ENCODE data around the gene IL1F10.

The IL1F10 gene

GRCh38 chr2:113077921-113078320 lies 10.2 kb downstream of the IL1F10 start:
- no peaks in the 10 kb centered on the region for H3K4me1 ChIP-seq (ENCODE audit: insufficient read depth, low read length)
- H3K36me3 ChIP-seq (ENCODE audit: insufficient read depth, low read length): no peaks in the 10 kb centered on the region
- H3K4me3 ChIP-seq (ENCODE audit: low read length): no peak overlapping the region
- no peak overlapping the region for H2AFZ ChIP-seq (ENCODE audit: low read depth, low read length)
- no peaks in the 10 kb centered on the region for H3K9me3 ChIP-seq (ENCODE audit: low read length)
- peaks cover 5% of the 10 kb centered on the region for H3K27me3 ChIP-seq (ENCODE audit: insufficient read depth, low read length)

- Histone ChIP-seq H3K9me3 (ENCODE audit: low read length) (no peaks in the 10 kb centered on the region), H3K36me3 (ENCODE audit: insufficient read depth, low read length) (no peaks in the 10 kb centered on the region), H3K4me1 (ENCODE audit: insufficient read depth, low read length) (no peaks in the 10 kb centered on the region), H3K27me3 (ENCODE audit: insufficient read depth, low read length) (peaks cover 5% of the 10 kb centered on the region), H2AFZ (ENCODE audit: low read depth, low read length) (no peak overlapping the region), H3K4me3 (ENCODE audit: low read length) (no peak overlapping the region)
Measured at GRCh38 chr2:113078350-113078839, 10.6 kb downstream of the IL1F10 start.

GRCh38 chr2:113079131-113079530 lies 11.4 kb downstream of the IL1F10 start:
- Histone ChIP-seq H2AFZ (ENCODE audit: low read depth, low read length) (no peak overlapping the region), H3K27me3 (ENCODE audit: insufficient read depth, low read length) (peaks cover 3% of the 10 kb centered on the region), H3K4me1 (ENCODE audit: insufficient read depth, low read length) (no peaks in the 10 kb centered on the region), H3K4me3 (ENCODE audit: low read length) (no peak overlapping the region), H3K9me3 (ENCODE audit: low read length) (no peaks in the 10 kb centered on the region), H3K36me3 (ENCODE audit: insufficient read depth, low read length) (no peaks in the 10 kb centered on the region)

GRCh38 chr2:113080134-113080533 lies 12.4 kb downstream of the IL1F10 start:
- no peak overlapping the region for H2AFZ ChIP-seq (ENCODE audit: low read depth, low read length)
- peaks cover 2% of the 10 kb centered on the region for H3K27me3 ChIP-seq (ENCODE audit: insufficient read depth, low read length)
- no peaks in the 10 kb centered on the region for H3K4me1 ChIP-seq (ENCODE audit: insufficient read depth, low read length)
- H3K4me3 ChIP-seq (ENCODE audit: low read length): no peak overlapping the region
- no peaks in the 10 kb centered on the region for H3K36me3 ChIP-seq (ENCODE audit: insufficient read depth, low read length)
- no peaks in the 10 kb centered on the region for H3K9me3 ChIP-seq (ENCODE audit: low read length)

- no peaks in the 10 kb centered on the region for H3K27me3 ChIP-seq (ENCODE audit: insufficient read depth, low read length)
- no peak overlapping the region for H2AFZ ChIP-seq (ENCODE audit: low read depth, low read length)
- H3K36me3 ChIP-seq (ENCODE audit: insufficient read depth, low read length): no peaks in the 10 kb centered on the region
- no peak overlapping the region for H3K4me3 ChIP-seq (ENCODE audit: low read length)
- no peaks in the 10 kb centered on the region for H3K4me1 ChIP-seq (ENCODE audit: insufficient read depth, low read length)
- H3K9me3 ChIP-seq (ENCODE audit: low read length): no peaks in the 10 kb centered on the region
Measured at GRCh38 chr2:113081488-113082210, 13.9 kb downstream of the IL1F10 start.

GRCh38 chr2:113083296-113083695 lies 15.5 kb downstream of the IL1F10 start:
- Histone ChIP-seq H3K27me3 (ENCODE audit: insufficient read depth, low read length) (no peaks in the 10 kb centered on the region), H3K9me3 (ENCODE audit: low read length) (no peaks in the 10 kb centered on the region), H3K4me1 (ENCODE audit: insufficient read depth, low read length) (no peaks in the 10 kb centered on the region), H3K4me3 (ENCODE audit: low read length) (no peak overlapping the region), H2AFZ (ENCODE audit: low read depth, low read length) (no peak overlapping the region), H3K36me3 (ENCODE audit: insufficient read depth, low read length) (no peaks in the 10 kb centered on the region)

GRCh38 chr2:113084249-113085000 lies 16.7 kb downstream of the IL1F10 start:
- Histone ChIP-seq H3K27me3 (ENCODE audit: insufficient read depth, low read length) (no peaks in the 10 kb centered on the region), H3K36me3 (ENCODE audit: insufficient read depth, low read length) (no peaks in the 10 kb centered on the region)

GRCh38 chr2:113085542-113085941 lies 17.8 kb downstream of the IL1F10 start:
- H3K27me3 ChIP-seq (ENCODE audit: insufficient read depth, low read length): no peaks in the 10 kb centered on the region
- H3K4me3 ChIP-seq (ENCODE audit: low read length): no peak overlapping the region
- no peaks in the 10 kb centered on the region for H3K36me3 ChIP-seq (ENCODE audit: insufficient read depth, low read length)
- no peaks in the 10 kb centered on the region for H3K9me3 ChIP-seq (ENCODE audit: low read length)
- H2AFZ ChIP-seq (ENCODE audit: low read depth, low read length): no peak overlapping the region
- no peaks in the 10 kb centered on the region for H3K4me1 ChIP-seq (ENCODE audit: insufficient read depth, low read length)

More at GRCh38 chr2:113084249-113085000, 16.7 kb downstream of the IL1F10 start:
- no peak overlapping the region for H2AFZ ChIP-seq (ENCODE audit: low read depth, low read length)
- H3K4me1 ChIP-seq (ENCODE audit: insufficient read depth, low read length): no peaks in the 10 kb centered on the region
- H3K4me3 ChIP-seq (ENCODE audit: low read length): no peak overlapping the region
- H3K9me3 ChIP-seq (ENCODE audit: low read length): no peaks in the 10 kb centered on the region

- Histone ChIP-seq H3K36me3 (ENCODE audit: insufficient read depth, low read length) (no peaks in the 10 kb centered on the region), H3K4me1 (ENCODE audit: insufficient read depth, low read length) (no peaks in the 10 kb centered on the region), H3K4me3 (ENCODE audit: low read length) (no peak overlapping the region), H3K27me3 (ENCODE audit: insufficient read depth, low read length) (no peaks in the 10 kb centered on the region), H3K9me3 (ENCODE audit: low read length) (no peaks in the 10 kb centered on the region), H2AFZ (ENCODE audit: low read depth, low read length) (no peak overlapping the region)
Measured at GRCh38 chr2:113088213-113088992, 20.6 kb downstream of the IL1F10 start.

GRCh38 chr2:113089916-113090315 lies 22.1 kb downstream of the IL1F10 start:
- Histone ChIP-seq H3K36me3 (ENCODE audit: insufficient read depth, low read length) (no peaks in the 10 kb centered on the region), H3K4me3 (ENCODE audit: low read length) (no peak overlapping the region), H3K4me1 (ENCODE audit: insufficient read depth, low read length) (no peaks in the 10 kb centered on the region), H2AFZ (ENCODE audit: low read depth, low read length) (no peak overlapping the region), H3K27me3 (ENCODE audit: insufficient read depth, low read length) (no peaks in the 10 kb centered on the region), H3K9me3 (ENCODE audit: low read length) (no peaks in the 10 kb centered on the region)

- no peaks in the 10 kb centered on the region for H3K36me3 ChIP-seq (ENCODE audit: insufficient read depth, low read length)
- no peaks in the 10 kb centered on the region for H3K4me1 ChIP-seq (ENCODE audit: insufficient read depth, low read length)
- no peak overlapping the region for H3K4me3 ChIP-seq (ENCODE audit: low read length)
- no peaks in the 10 kb centered on the region for H3K9me3 ChIP-seq (ENCODE audit: low read length)
- no peaks in the 10 kb centered on the region for H3K27me3 ChIP-seq (ENCODE audit: insufficient read depth, low read length)
- H2AFZ ChIP-seq (ENCODE audit: low read depth, low read length): no peak overlapping the region
Measured at GRCh38 chr2:113091231-113091896, 23.6 kb downstream of the IL1F10 start.

GRCh38 chr2:113092864-113093612 lies 25.3 kb downstream of the IL1F10 start:
- Histone ChIP-seq H3K4me1 (ENCODE audit: insufficient read depth, low read length) (no peaks in the 10 kb centered on the region), H3K27me3 (ENCODE audit: insufficient read depth, low read length) (no peaks in the 10 kb centered on the region), H3K36me3 (ENCODE audit: insufficient read depth, low read length) (no peaks in the 10 kb centered on the region)

More at GRCh38 chr2:113092864-113093612, 25.3 kb downstream of the IL1F10 start:
- Histone ChIP-seq H2AFZ (ENCODE audit: low read depth, low read length) (no peak overlapping the region), H3K9me3 (ENCODE audit: low read length) (no peaks in the 10 kb centered on the region), H3K4me3 (ENCODE audit: low read length) (no peak overlapping the region)
